Activated CD4-positive, alpha-beta T cell treated with anti-CD3 and anti-CD28 coated beads, Interleukin-2, amount 10 ng/mL, durations not matched to agents 7 days and 5 days (primary cell): ENCODE data around the gene NT5DC3. TPM values are rescaled to one million over a fixed set of nuclear protein-coding genes. Genes with fewer than 3 reads are reported as not detected.

ENCODE experiments used
- CTCF ChIA-PET: fragments of 350-600 bp; sonication (Branson Sonifier 250); formaldehyde crosslinking; loops from one replicate; lab custom pipeline; 2021; ENCODE audit warnings: antibody characterized with exemption; lab: Charles Lee
- POLR2A ChIA-PET: fragments of 350-600 bp; sonication (Branson Sonifier 250); formaldehyde crosslinking; loops from one replicate; lab custom pipeline; 2021; ENCODE audit warnings: antibody characterized with exemption; lab: Charles Lee
- DNase-seq: peaks from one replicate; pipeline ENCODE4 v3.0.0-alpha.2; 2020
- H3K27ac Mint-ChIP-seq: one replicate; pipeline ENCODE4 v1.8.0; 2021; ENCODE audit warnings: mild to moderate bottlenecking, moderate library complexity, mixed read lengths
- H3K27me3 Mint-ChIP-seq: one replicate; pipeline ENCODE4 v1.8.0; 2021; ENCODE audit warnings: mixed read lengths
- H3K36me3 Mint-ChIP-seq: one replicate; pipeline ENCODE4 v1.8.0; 2021; ENCODE audit warnings: low read depth, mixed read lengths
- H3K4me1 Mint-ChIP-seq: one replicate; pipeline ENCODE4 v1.8.0; 2021; ENCODE audit warnings: mixed read lengths
- H3K4me3 Mint-ChIP-seq: one replicate; pipeline ENCODE4 v1.8.0; 2021; ENCODE audit warnings: mild to moderate bottlenecking, moderate library complexity, mixed read lengths
- H3K9me3 Mint-ChIP-seq: one replicate; pipeline ENCODE4 v1.8.0; 2021; ENCODE audit warnings: mixed read lengths
- total RNA-seq, 2 experiments: library from RNA; stranded (reverse); gene quantifications; one replicate each; pipeline ENCODE4 v1.2.3, GENCODE V29; 2021

Gene NT5DC3
- total RNA-seq, 2 experiments from 2014 or later: 3.5 to 4.3 TPM

DNA sequence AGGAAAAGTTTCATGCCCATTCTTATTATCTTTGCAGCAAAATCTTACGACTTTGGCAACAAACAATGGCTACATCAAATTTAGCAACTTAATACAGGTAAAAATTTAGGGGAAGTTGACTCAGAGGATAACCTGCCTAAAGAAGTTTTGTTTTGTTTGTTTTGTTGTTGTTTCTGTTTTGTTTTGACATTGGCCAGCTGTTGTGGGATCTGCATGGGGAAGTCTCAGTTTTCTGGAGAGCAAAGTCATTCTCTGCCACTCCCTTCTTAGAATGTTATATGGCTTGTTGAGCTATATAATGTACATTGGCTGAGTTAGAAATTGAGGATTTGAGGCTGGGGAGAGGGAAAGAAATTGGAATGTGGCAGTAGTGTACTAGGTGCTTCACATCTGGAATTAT, 109.5 kb downstream of the NT5DC3 start:
- Mint-ChIP-seq H3K4me3 (no peak overlapping the region), H3K9me3 (no peaks in the 10 kb centered on the region), H3K27me3 (no peaks in the 10 kb centered on the region), H3K27ac (no peak overlapping the region), H3K4me1 (no peaks in the 10 kb centered on the region), H3K36me3 (no peaks in the 10 kb centered on the region)
- DNase-seq: no peak
- ChIA-PET POLR2A (no interaction called here), CTCF (no interaction called here)

DNA sequence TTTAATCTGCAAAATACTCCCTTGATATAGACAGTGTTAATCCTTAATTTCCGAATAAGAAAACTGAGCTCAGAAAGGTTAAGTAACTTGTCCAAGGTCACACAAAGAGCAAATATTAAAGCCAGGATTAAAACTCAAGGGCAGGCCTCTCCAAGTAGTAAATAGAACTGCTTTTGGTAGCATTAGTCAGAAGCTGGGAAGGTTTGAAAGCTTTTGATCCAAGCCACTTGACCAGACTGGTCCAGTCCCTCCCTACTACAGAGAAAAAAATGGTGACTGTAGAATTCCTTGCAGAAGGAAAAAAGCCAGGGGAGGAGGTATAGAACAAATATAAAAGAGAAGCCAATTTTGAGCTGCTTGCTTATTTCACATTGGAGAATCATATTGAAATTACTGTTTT, 111.5 kb downstream of the NT5DC3 start:
- no peak overlapping the region for H3K27ac Mint-ChIP-seq
- CTCF ChIA-PET: no interaction called here

DNA sequence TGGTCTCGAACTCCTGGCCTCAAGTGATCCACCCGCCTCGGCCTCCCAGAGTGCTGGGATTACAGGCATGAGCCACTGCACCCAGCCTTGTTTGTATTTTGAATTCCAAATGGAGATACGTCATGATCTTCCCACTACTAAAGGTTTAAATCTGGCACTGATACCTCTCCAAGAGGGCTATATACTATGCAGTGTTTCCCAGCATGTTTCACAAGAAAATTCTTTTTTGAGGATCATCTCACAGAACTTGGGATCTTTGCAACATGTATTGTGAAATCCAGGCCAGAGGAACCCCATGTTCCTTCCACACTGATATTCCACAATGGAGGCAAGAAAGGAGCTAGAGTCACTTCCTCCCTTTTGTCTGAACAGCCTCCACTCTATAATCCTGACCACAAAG, 112.7 kb downstream of the NT5DC3 start:
- Mint-ChIP-seq H3K9me3 (no peaks in the 10 kb centered on the region), H3K36me3 (no peaks in the 10 kb centered on the region)
- CTCF ChIA-PET: no interaction called here

More for the DNA sequence above, 111.5 kb downstream of the NT5DC3 start:
- POLR2A ChIA-PET: no interaction called here
- no peaks in the 10 kb centered on the region for H3K36me3 Mint-ChIP-seq
- no peaks in the 10 kb centered on the region for H3K4me1 Mint-ChIP-seq
- H3K9me3 Mint-ChIP-seq: no peaks in the 10 kb centered on the region
- H3K4me3 Mint-ChIP-seq: no peak overlapping the region
- no peaks in the 10 kb centered on the region for H3K27me3 Mint-ChIP-seq
- no peak for DNase-seq

DNA sequence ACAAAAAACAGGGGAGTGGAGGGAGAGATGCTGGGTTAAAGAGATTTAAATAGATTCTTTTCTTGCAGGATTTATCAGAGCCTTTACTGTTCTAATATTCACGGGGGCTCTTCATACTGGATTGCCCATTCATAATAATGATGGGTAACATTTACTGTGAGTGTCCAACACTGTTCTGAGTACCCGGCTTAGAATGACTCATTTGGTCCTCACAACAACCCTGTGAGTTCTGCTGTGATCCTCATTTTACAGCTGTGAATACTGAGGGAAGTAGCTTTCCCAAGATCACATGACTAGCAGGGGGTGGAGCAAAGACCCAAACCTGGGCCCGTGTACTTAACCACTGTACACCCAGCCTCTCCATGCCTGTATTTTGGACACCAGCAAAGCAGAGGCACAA, 113.4 kb downstream of the NT5DC3 start:
- H3K36me3 Mint-ChIP-seq: no peaks in the 10 kb centered on the region
- CTCF ChIA-PET: no interaction called here
- no peaks in the 10 kb centered on the region for H3K27me3 Mint-ChIP-seq
- no peak for DNase-seq
- no peak overlapping the region for H3K27ac Mint-ChIP-seq
- POLR2A ChIA-PET: no interaction called here
- H3K4me3 Mint-ChIP-seq: no peak overlapping the region
- H3K4me1 Mint-ChIP-seq: no peaks in the 10 kb centered on the region
- H3K9me3 Mint-ChIP-seq: no peaks in the 10 kb centered on the region

More for the DNA sequence above, 112.7 kb downstream of the NT5DC3 start:
- Mint-ChIP-seq H3K4me3 (no peak overlapping the region), H3K4me1 (no peaks in the 10 kb centered on the region), H3K27me3 (no peaks in the 10 kb centered on the region), H3K27ac (no peak overlapping the region)
- DNase-seq: no peak
- POLR2A ChIA-PET: no interaction called here

DNA sequence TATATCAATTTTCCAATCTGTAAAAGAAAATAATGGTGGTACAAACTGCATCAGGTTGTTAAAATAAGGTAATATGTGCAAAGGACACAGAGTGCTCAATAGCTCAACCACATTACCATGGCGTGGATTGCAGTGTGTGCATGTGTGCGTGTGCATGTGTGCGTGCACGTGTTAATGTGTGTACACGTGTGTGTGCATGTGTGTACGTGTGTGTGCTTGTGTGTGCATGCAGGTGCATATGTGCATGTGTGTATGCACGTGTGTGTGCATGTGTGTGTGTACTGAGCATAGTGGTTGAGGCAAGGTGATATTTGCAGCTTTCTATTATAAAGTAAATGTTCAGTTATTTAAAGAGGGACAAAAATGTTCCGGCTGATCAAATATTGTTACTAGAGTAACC, 115.6 kb downstream of the NT5DC3 start:
- ChIA-PET POLR2A (no interaction called here), CTCF (no interaction called here)
- DNase-seq: no peak
- Mint-ChIP-seq H3K9me3 (no peaks in the 10 kb centered on the region), H3K4me3 (no peak overlapping the region), H3K27ac (no peak overlapping the region), H3K4me1 (no peaks in the 10 kb centered on the region), H3K27me3 (no peaks in the 10 kb centered on the region), H3K36me3 (no peaks in the 10 kb centered on the region)

Other genes with a start within 250 kb of the NT5DC3 start
- 100 to 1,000 TPM; 316 to 333 TPM for gene HSP90B1, start 89.2 kb upstream of the NT5DC3 start, total RNA-seq
- 10 to 100 TPM; 33.2 to 35.0 TPM for gene TDG, start 124.6 kb upstream of the NT5DC3 start, total RNA-seq
- not detected for gene GLT8D2, start 209.0 kb upstream of the NT5DC3 start, total RNA-seq
- gene HCFC2, start 223.3 kb upstream of the NT5DC3 start, total RNA-seq: 10 to 100 TPM; 13.1 to 15.4 TPM